IMR-90 (cell line): ENCODE data around the gene DPP6. TPM values are rescaled to one million over a fixed set of nuclear protein-coding genes. Genes with fewer than 3 reads are reported as not detected.

Experiments used
- ATAC-seq: fragments of 200-7000 bp; cut with Tn5 transposase; 2 replicates; pipeline ENCODE4 v1.9.1; 2020; ENCODE audit warnings: low read depth, mild to moderate bottlenecking, moderate library complexity
- BruUV-seq: library from RNA; stranded (reverse); fragments of 400-500 nt; replicated peaks from 2 replicates; lab custom pipeline; 2021; lab: Mats Ljungman, UMichigan
- CTCF ChIA-PET: fragments of 300-600 bp; formaldehyde crosslinking; extraction: SDS; loops from one replicate; lab custom pipeline; 2021; ENCODE audit warnings: antibody characterized with exemption; lab: Yijun Ruan, JAX
- POLR2A ChIA-PET: fragments of 300-600 bp; sonication (Branson Sonifier 250); formaldehyde crosslinking; loops from one replicate; lab custom pipeline; 2022; ENCODE audit warnings: antibody characterized with exemption; ENCODE audit not compliant: unreplicated experiment; lab: Charles Lee
- DNase-seq: peaks from one replicate; pipeline ENCODE4 v3.0.0; 2013
- H2AFZ ChIP-seq: replicated peaks from 2 replicates; pipeline ENCODE3; 2013; ENCODE audit warnings: low read length, mild to moderate bottlenecking; ENCODE audit not compliant: poor library complexity
- H2AK5ac ChIP-seq: 2 replicates; pipeline ENCODE4 v1.6.1; 2013; ENCODE audit warnings: low read depth, low read length, inconsistent platforms
- H2AK9ac ChIP-seq: replicated peaks from 2 replicates; pipeline ENCODE3; 2013; ENCODE audit warnings: mild to moderate bottlenecking, low read depth, low read length, moderate library complexity; ENCODE audit not compliant: poor library complexity
- H2BK120ac ChIP-seq: 2 replicates; pipeline ENCODE4 v1.6.1; 2013; ENCODE audit warnings: low read depth, low read length, inconsistent platforms
- H2BK15ac ChIP-seq: 3 replicates; pipeline ENCODE4 v1.6.1; 2013; ENCODE audit warnings: low read depth, low read length, inconsistent platforms
- H2BK20ac ChIP-seq: 2 replicates; pipeline ENCODE4 v1.6.1; 2013; ENCODE audit warnings: low read depth, mild to moderate bottlenecking, inconsistent platforms, low read length, moderate library complexity
- H2BK5ac ChIP-seq: 2 replicates; pipeline ENCODE4 v1.6.1; 2013; ENCODE audit warnings: mild to moderate bottlenecking, low read depth, low read length, inconsistent platforms; ENCODE audit not compliant: poor library complexity, severe bottlenecking
- H3K14ac ChIP-seq: replicated peaks from 2 replicates; pipeline ENCODE4 v1.6.1; 2013; ENCODE audit warnings: low read depth, low read length, inconsistent platforms
- H3K18ac ChIP-seq: 2 replicates; pipeline ENCODE4 v1.6.1; 2013; ENCODE audit warnings: low read depth, low read length, control low read depth
- H3K23ac ChIP-seq: 2 replicates; pipeline ENCODE4 v1.6.1; 2013; ENCODE audit warnings: low read depth, low read length, inconsistent platforms
- H3K27ac ChIP-seq: 2 replicates; pipeline ENCODE4 v1.5.1; 2013; ENCODE audit warnings: mild to moderate bottlenecking, control low read depth, low read length; ENCODE audit not compliant: insufficient read depth
- H3K27me3 ChIP-seq: 2 replicates; pipeline ENCODE4 v1.6.1; 2013; ENCODE audit warnings: low read length; ENCODE audit not compliant: control insufficient read depth, insufficient read depth
- H3K36me3 ChIP-seq: 2 replicates; pipeline ENCODE4 v1.6.1; 2013; ENCODE audit warnings: low read length, mixed read lengths; ENCODE audit not compliant: control insufficient read depth, insufficient read depth
- H3K4ac ChIP-seq: 2 replicates; pipeline ENCODE4 v1.6.1; 2013; ENCODE audit warnings: low read depth, low read length, inconsistent platforms
- H3K4me1 ChIP-seq: 2 replicates; pipeline ENCODE4 v1.6.1; 2013; ENCODE audit warnings: low read length, mixed read lengths; ENCODE audit not compliant: control insufficient read depth, insufficient read depth
- H3K4me2 ChIP-seq: 2 replicates; pipeline ENCODE4 v1.6.1; 2013; ENCODE audit warnings: low read depth, mild to moderate bottlenecking, control low read depth, low read length, moderate library complexity
- H3K4me3 ChIP-seq: 2 replicates; pipeline ENCODE4 v1.5.1; 2013; ENCODE audit warnings: low read depth, mild to moderate bottlenecking, control low read depth, low read length, moderate library complexity; ENCODE audit not compliant: insufficient read depth
- H3K56ac ChIP-seq: 2 replicates; pipeline ENCODE4 v1.6.1; 2013; ENCODE audit warnings: low read length, inconsistent platforms; ENCODE audit not compliant: insufficient read depth; ENCODE audit errors: extremely low read depth
- H3K79me1 ChIP-seq, 2 experiments: 2 replicates each; pipeline ENCODE4 v1.6.1; 2013; ENCODE audit warnings: low read length in 2 of 2, inconsistent platforms in 1 of 2, low read depth in 1 of 2
- H3K9ac ChIP-seq: 2 replicates; pipeline ENCODE4 v1.6.1; 2013; ENCODE audit warnings: low read depth, low read length, control low read depth
- H3K9me1 ChIP-seq: 2 replicates; pipeline ENCODE4 v1.6.1; 2013; ENCODE audit warnings: low read length, inconsistent platforms; ENCODE audit not compliant: insufficient read depth
- H3K9me3 ChIP-seq: 2 replicates; pipeline ENCODE4 v1.6.1; 2013; ENCODE audit warnings: low read length; ENCODE audit not compliant: control insufficient read depth, insufficient read depth
- H4K20me1 ChIP-seq: 2 replicates; pipeline ENCODE4 v1.6.1; 2013; ENCODE audit warnings: low read length, inconsistent platforms; ENCODE audit not compliant: insufficient read depth
- H4K5ac ChIP-seq: 2 replicates; pipeline ENCODE4 v1.6.1; 2013; ENCODE audit warnings: mild to moderate bottlenecking, low read depth, low read length, control low read depth
- H4K8ac ChIP-seq, 2 experiments: 2 replicates each; pipeline ENCODE4 v1.6.1; 2013; ENCODE audit warnings: low read depth in 2 of 2, low read length in 2 of 2, control low read depth in 1 of 2, inconsistent platforms in 1 of 2
- H4K91ac ChIP-seq: 2 replicates; pipeline ENCODE4 v1.6.1; 2013; ENCODE audit warnings: low read depth, low read length, inconsistent platforms; ENCODE audit not compliant: insufficient read depth
- CEBPB ChIP-seq: IDR thresholded peaks from 2 replicates; pipeline ENCODE4 v1.6.1; 2012; ENCODE audit warnings: low read depth, low read length, improper control_type of control experiment
- CHD1 ChIP-seq: IDR thresholded peaks from 2 replicates; pipeline ENCODE4 v1.6.1; 2012; ENCODE audit warnings: low read depth, low read length, improper control_type of control experiment
- CTCF ChIP-seq: conservative IDR thresholded peaks from 2 replicates; pipeline ENCODE4 v1.5.1; 2012; ENCODE audit warnings: mild to moderate bottlenecking, low read depth, low read length, improper control_type of control experiment
- MAFK ChIP-seq: IDR thresholded peaks from 2 replicates; pipeline ENCODE4 v1.6.1; 2012; ENCODE audit warnings: low read depth, low read length, improper control_type of control experiment
- NFE2L2 ChIP-seq: fragments of 150-350 bp; IDR thresholded peaks from 2 replicates; pipeline ENCODE4 v1.6.1; 2016; ENCODE audit warnings: low read depth, mild to moderate bottlenecking, low read length
- POLR2A ChIP-seq: IDR thresholded peaks from 2 replicates; pipeline ENCODE4 v1.6.1; 2012; ENCODE audit warnings: mild to moderate bottlenecking, low read depth, low read length
- SMC3 ChIP-seq: fragments of 150-350 bp; IDR thresholded peaks from 2 replicates; pipeline ENCODE4 v1.6.1; 2016; ENCODE audit warnings: low read depth, mild to moderate bottlenecking, antibody characterized with exemption, low read length, moderate library complexity
- WGBS, 2 experiments: methylation state at CpG; one replicate each; pipeline versions ENCODE4 v1.1.5 to v1.1.7; 2013; ENCODE audit warnings: missing lambda C conversion rate in 2 of 2; ENCODE audit not compliant: insufficient read length in 1 of 2; ENCODE audit errors: extremely low coverage in 2 of 2; 5-methylcytosine and 5-hydroxymethylcytosine counted together
- dilution Hi-C: fragments of 300-500 bp; cut with HindIII; formaldehyde crosslinking; loops from one replicate; pipeline ENCODE4 v1.14.3; 2018; ENCODE audit warnings: low sequenced_read_pairs; ENCODE audit not compliant: unreplicated experiment
- in situ Hi-C: fragments of 300-500 bp; cut with MboI; formaldehyde crosslinking; loops from 3 replicates; pipeline ENCODE4 v1.14.3; 2019; ENCODE audit warnings: low sequenced_read_pairs, inconsistent platforms, mixed read lengths
- intact Hi-C: fragments of 100-400 bp; cut with micrococcal nuclease; formaldehyde crosslinking; loops from 2 replicates; pipeline ENCODE4 v1.10.0; 2022
- polyA plus RNA-seq, 3 experiments: library from polyadenylated mRNA; depleted of rRNA; stranded (reverse); fragments of >200 nt; gene quantifications; 2 replicates each; pipeline ENCODE4 v1.2.3, GENCODE V29; 2012; ENCODE audit warnings: low replicate concordance in 1 of 3
- total RNA-seq: library from RNA; depleted of rRNA; stranded (reverse); fragments of >200 nt; gene quantifications from 2 replicates; pipeline ENCODE4 v1.2.3, GENCODE V29; 2012

DPP6 gene
- total and polyA plus RNA-seq, 2 of the 4 experiments (the other 2 are of a cell fraction), result not detected

GRCh38 chr7:154566877-154567276, 514.7 kb downstream of the DPP6 start:
- Histone ChIP-seq H3K56ac (no peak overlapping the region), H2BK15ac (no peak overlapping the region), H2AFZ (no peak overlapping the region), H3K18ac (no peak overlapping the region), H3K9ac (no peak overlapping the region), H2BK5ac (no peak overlapping the region), H3K4me1 (no peaks in the 10 kb centered on the region), H2AK5ac (no peak overlapping the region), H3K27me3 (no peaks in the 10 kb centered on the region), H3K4me3 (no peak overlapping the region), H3K4ac (no peak overlapping the region), H3K79me1 (no peaks in the 10 kb centered on the region), H4K8ac (no peak overlapping the region), H4K5ac (no peak overlapping the region), H4K91ac (no peak overlapping the region), H3K9me1 (no peaks in the 10 kb centered on the region), H3K27ac (no peak overlapping the region), H4K20me1 (no peaks in the 10 kb centered on the region), H3K36me3 (no peaks in the 10 kb centered on the region), H3K14ac (no peak overlapping the region), H3K23ac (no peak overlapping the region), H2BK20ac (no peak overlapping the region), H3K9me3 (peaks cover 12% of the 10 kb centered on the region), H2BK120ac (no peak overlapping the region), H3K4me2 (no peak overlapping the region), H2AK9ac (no peak overlapping the region)
- intact Hi-C loops, result no loop called here
- in situ Hi-C loops, result no loop called here
- CTCF ChIA-PET, result no interaction called here
- no CpG with 5 or more reads among the region's 1 CpG for WGBS, 2 experiments
- no TSS peak for BruUV-seq
- DNase-seq (no peak), ATAC-seq (no peak)
- dilution Hi-C loops, result no loop called here
- no peak for TF ChIP-seq CEBPB
- TF ChIP-seq SMC3, result no peak
- no peak for TF ChIP-seq MAFK
- TF ChIP-seq CHD1, result no peak
- TF ChIP-seq POLR2A, result no peak
- no peak for TF ChIP-seq NFE2L2
- TF ChIP-seq CTCF, result no peak
- POLR2A ChIA-PET, result no interaction called here
